Heart right ventricle (tissue), 16 donors: ENCODE measurements around the gene BPGM. TPM values are rescaled to one million over a fixed set of nuclear protein-coding genes. Genes with fewer than 3 reads are reported as not detected.

ENCODE experiments used
- ATAC-seq, 8 donors: fragments of 200-7000 bp; cut with Tn5 transposase; one replicate each; pipeline ENCODE4 v1.9.1; 2020; ENCODE audit warnings: mild to moderate bottlenecking in 8 of 8, moderate library complexity in 8 of 8, moderate number of reproducible peaks in 1 of 8
- DNase-seq, 2 donors: peaks; one replicate each; pipeline ENCODE4 v3.0.0-alpha.2; 2020
- H3K27ac ChIP-seq, 10 donors: fragments of 200-600 bp; sonication (generic) in 2 of 10; one replicate each; pipeline versions ENCODE4 v1.5.0 to v1.8.0; 2020 to 2022; ENCODE audit warnings: mild to moderate bottlenecking in 3 of 10
- H3K27me3 ChIP-seq, 7 donors: fragments of 200-600 bp; one replicate each; pipeline ENCODE4 v1.8.0; 2021 to 2022; ENCODE audit warnings: mild to moderate bottlenecking in 2 of 7
- H3K36me3 ChIP-seq, 9 donors: fragments of 200-600 bp; sonication (generic) in 1 of 9; one replicate each; pipeline versions ENCODE4 v1.5.0 to v1.8.0; 2020 to 2022; ENCODE audit warnings: mild to moderate bottlenecking in 2 of 9
- H3K4me1 ChIP-seq, 9 donors: fragments of 200-600 bp; sonication (generic) in 1 of 9; one replicate each; pipeline versions ENCODE4 v1.5.0 to v1.8.0; 2020 to 2022; ENCODE audit warnings: mild to moderate bottlenecking in 4 of 9
- H3K4me3 ChIP-seq, 10 donors: fragments of 200-600 bp; sonication (generic) in 2 of 10; one replicate each; pipeline versions ENCODE4 v1.5.0 to v1.8.0; 2020 to 2022; ENCODE audit warnings: mild to moderate bottlenecking in 7 of 10, moderate library complexity in 2 of 10
- H3K9me3 ChIP-seq, 11 donors: fragments of 200-600 bp in 10 of 11; sonication (generic) in 2 of 11; one replicate each; pipeline versions ENCODE4 v1.5.0 to v1.8.0; 2013 to 2022; ENCODE audit warnings: mild to moderate bottlenecking in 2 of 11, control low read depth in 1 of 11, moderate library complexity in 1 of 11
- WGBS, 2 donors: extraction: QIAGEN DNeasy Blood & Tissue Kit; methylation state at CpG; one replicate each; pipeline ENCODE4 v1.1.7; 2013; ENCODE audit warnings: inconsistent platforms in 1 of 2; 5-methylcytosine and 5-hydroxymethylcytosine counted together
- intact Hi-C, 10 donors: fragments of 100-400 bp; cut with DNase I; formaldehyde crosslinking; loops; one replicate each; pipeline versions ENCODE4 v1.11.1 to v1.14.2; 2022
- polyA plus RNA-seq, 2 donors: library from polyadenylated mRNA; stranded (reverse); fragments of 200-250 nt; gene quantifications; one replicate each; pipeline ENCODE4 v1.2.3, GENCODE V29; 2013
- total RNA-seq, 10 donors: library from RNA; stranded (reverse); fragmentation: NEBNext Ultra II Directional in 3 of 10; extraction: Animal tissue kit (Norgen Biotek cat#: 25700) in 3 of 10; gene quantifications; one replicate each; pipeline versions ENCODE4 v1.2.1 to v1.2.4, GENCODE V29; 2021 to 2023
- TF ChIP-seq, protein P1 (sequence below), 9 donors: fragments of 200-600 bp; sonication (generic) in 2 of 9; IDR thresholded peaks; one replicate each; pipeline versions ENCODE4 v1.5.0 to v1.8.0; 2021 to 2022; ENCODE audit warnings: antibody characterized with exemption in 9 of 9, mild to moderate bottlenecking in 5 of 9, moderate library complexity in 1 of 9
- donor health status: Arrhythmogenic right ventricular cardiomyopathy.
- donor health status: ischemic (EF 13 %, LVEDD 7.1; RV severe dilation, severe dysfunction).
- donor health status: healthy with polysubstance abuse.
- donor health status: DM: no; HTN: yes; CAD: no.
- donor health status: DM: no; HTN: no; CAD: no.
- donor health status: ischemic (EF 25% LVEDD 6.9; RV normal size, moderate dysfunction).
- donor health status: ischemic (EF 25% LVEDD 5.7; RV mildly dilated, moderate dysfunction).
- donor health status: healthy.
- donor health status: DM: yes; HTN: yes; CAD: no.
- donor health status: Ischemic cardiomyopathy.
- donor health status: ischemic (EF 35%, LVEDD 5.7; RV mildly dilated, moderate dysfunction).
- donor health status: nonischemic (EF 11% LVEDD 7.7; RV severe dilation, severe dysfunction).
- donor health status: DM: yes; HTN: yes; CAD: no.
- donor health status: PGD.
- donor health status: ischemic (EF 29% LVEDD 5.4; RV normal size, mild dysfunction).
- donor health status: nonischemic (EF 23%, LVEDD 6.1; RV moderate dilation, normal function).

BPGM gene
- total and polyA plus RNA-seq, 12 donors = 12.4 to 19.7 (median 14.9) TPM

DNA sequence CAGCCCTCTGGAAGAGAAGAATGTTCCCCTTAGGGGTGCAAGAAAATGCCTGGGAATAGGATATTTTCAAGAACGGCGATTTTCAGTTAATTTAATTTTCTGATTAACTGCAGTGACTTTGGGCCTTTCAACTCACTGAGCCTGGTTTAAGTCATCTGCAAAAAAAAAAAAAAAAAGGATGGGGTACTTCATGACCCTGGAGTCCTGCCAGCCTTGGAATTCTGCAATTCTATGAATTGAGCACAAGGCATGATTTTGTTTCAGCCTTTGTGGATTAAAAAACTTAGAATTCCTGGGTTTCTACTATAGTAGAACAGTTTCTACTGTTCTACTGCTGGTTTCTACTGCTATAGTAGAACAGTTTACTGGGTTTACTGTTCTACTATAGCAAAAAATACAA lies 74.5 kb downstream of the BPGM start:
- Histone ChIP-seq H3K27me3 (no peaks in the 10 kb centered on the region), H3K36me3 (no peaks in the 10 kb centered on the region), H3K4me3 (no peak overlapping the region), H3K4me1 (peaks cover 0 to 45% (median 14%) of the 10 kb centered on the region in 9 donors), H3K9me3 (peaks cover 0 to 8% (median 0%) of the 10 kb centered on the region in 11 donors), H3K27ac (peak overlapping the region in 8 of 10 donors; percentile 49 to 78 (median 72))
- 64 to 69% methylated on average over 2 of the region's 2 CpGs for WGBS, 2 donors
- DNase-seq (no peak), ATAC-seq (no peak)
- TF ChIP-seq, protein P1, sequence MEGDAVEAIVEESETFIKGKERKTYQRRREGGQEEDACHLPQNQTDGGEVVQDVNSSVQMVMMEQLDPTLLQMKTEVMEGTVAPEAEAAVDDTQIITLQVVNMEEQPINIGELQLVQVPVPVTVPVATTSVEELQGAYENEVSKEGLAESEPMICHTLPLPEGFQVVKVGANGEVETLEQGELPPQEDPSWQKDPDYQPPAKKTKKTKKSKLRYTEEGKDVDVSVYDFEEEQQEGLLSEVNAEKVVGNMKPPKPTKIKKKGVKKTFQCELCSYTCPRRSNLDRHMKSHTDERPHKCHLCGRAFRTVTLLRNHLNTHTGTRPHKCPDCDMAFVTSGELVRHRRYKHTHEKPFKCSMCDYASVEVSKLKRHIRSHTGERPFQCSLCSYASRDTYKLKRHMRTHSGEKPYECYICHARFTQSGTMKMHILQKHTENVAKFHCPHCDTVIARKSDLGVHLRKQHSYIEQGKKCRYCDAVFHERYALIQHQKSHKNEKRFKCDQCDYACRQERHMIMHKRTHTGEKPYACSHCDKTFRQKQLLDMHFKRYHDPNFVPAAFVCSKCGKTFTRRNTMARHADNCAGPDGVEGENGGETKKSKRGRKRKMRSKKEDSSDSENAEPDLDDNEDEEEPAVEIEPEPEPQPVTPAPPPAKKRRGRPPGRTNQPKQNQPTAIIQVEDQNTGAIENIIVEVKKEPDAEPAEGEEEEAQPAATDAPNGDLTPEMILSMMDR (IDR thresholded peaks at IDR 0.05) = no peak
- intact Hi-C loops = no loop called here

DNA sequence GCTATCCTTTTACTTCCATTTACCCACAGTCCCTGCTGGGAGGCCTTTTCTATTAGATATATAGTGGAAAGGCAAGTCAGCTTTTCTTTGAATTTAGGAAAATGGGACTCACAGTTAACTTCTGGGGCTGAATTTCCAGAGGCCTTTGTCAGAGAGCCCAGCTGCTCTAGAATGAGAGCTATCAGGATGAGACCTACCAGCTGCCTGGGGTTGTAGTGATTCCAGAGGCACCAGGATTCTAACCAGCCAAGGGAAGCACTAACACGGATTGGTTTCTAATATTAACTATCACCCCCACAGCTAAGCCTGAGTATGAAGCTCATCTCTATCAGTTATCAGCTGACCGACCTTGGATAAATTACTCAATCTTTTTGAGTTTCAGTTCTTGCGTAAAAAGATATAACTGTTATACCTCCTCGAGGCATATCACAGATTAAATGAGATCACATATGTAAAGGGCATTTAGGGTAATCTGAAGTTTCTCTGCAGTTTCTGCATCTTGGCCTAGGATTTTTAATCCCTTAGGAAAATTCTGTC lies 76.2 kb downstream of the BPGM start:
- no peaks in the 10 kb centered on the region for H3K27me3 ChIP-seq
- TF ChIP-seq, protein P1 (IDR thresholded peaks at IDR 0.05) = no peak
- peak in 3 of 8 donors; percentile 32 to 48 (median 44) for ATAC-seq
- H3K36me3 ChIP-seq = no peaks in the 10 kb centered on the region
- intact Hi-C loops = no loop called here
- peaks cover 0 to 8% (median 0%) of the 10 kb centered on the region in 11 donors for H3K9me3 ChIP-seq
- peaks cover 0 to 45% (median 14%) of the 10 kb centered on the region in 9 donors for H3K4me1 ChIP-seq
- H3K4me3 ChIP-seq = no peak overlapping the region
- no peak for DNase-seq
- WGBS, 2 donors = 68 to 73% methylated on average over 4 of the region's 4 CpGs
- H3K27ac ChIP-seq = peak overlapping the region in 6 of 10 donors; percentile 16 to 65 (median 40)

DNA sequence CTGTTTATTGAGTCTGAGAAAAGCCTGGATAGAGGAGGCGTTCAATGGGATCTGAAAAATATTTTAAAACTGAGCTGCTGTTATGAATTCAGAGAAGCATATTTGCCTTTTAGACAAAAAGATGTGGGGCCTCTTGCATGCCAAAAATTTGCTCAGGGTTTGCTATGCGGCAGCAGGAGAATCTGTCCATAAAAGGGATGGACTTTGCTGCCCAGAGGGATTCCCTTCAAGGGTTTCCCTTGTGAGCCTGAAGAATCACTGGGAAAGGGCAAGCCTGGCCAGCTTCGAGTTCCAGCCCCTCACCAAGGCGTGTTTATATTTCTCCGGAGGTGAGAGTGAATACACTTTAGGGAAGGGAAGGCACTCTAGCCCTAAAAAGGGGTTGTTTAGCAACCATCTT lies 77.2 kb downstream of the BPGM start:
- peak overlapping the region in 5 of 10 donors; percentile 32 to 65 (median 42) for H3K27ac ChIP-seq
- no peaks in the 10 kb centered on the region for H3K36me3 ChIP-seq
- peaks cover 0 to 8% (median 0%) of the 10 kb centered on the region in 11 donors for H3K9me3 ChIP-seq
- 70 to 75% methylated on average over 5 of the region's 5 CpGs for WGBS, 2 donors
- intact Hi-C loops = no loop called here
- no peak for DNase-seq
- peak in 2 of 8 donors; percentile 34 to 40 for ATAC-seq
- H3K27me3 ChIP-seq = no peaks in the 10 kb centered on the region
- H3K4me3 ChIP-seq = no peak overlapping the region
- TF ChIP-seq, protein P1 (IDR thresholded peaks at IDR 0.05) = no peak
- H3K4me1 ChIP-seq = peaks cover 0 to 54% (median 14%) of the 10 kb centered on the region in 9 donors

DNA sequence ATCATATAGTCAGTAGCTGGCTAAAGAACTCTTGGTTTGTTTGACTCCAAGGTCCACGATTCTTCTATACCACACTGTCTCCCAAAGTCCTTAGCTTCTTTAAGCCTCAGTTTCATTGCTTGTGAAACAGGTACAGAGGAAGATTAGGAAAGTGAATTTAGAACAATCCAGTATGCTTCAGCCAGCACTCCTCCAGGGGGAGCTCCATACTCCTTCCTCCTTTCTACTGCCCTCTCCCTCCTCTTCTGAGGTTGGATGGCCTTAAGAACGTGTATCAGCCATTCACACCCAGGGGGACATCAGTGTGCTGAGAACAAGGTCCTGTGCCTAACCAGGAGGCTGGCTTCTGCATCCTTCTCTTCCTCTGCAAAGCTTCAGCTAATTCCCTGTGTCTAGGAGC lies 78.0 kb downstream of the BPGM start:
- ATAC-seq (no peak), DNase-seq (no peak)
- intact Hi-C loops = no loop called here
- Histone ChIP-seq H3K4me1 (peaks cover 0 to 56% (median 17%) of the 10 kb centered on the region in 9 donors), H3K4me3 (no peak overlapping the region), H3K27ac (peak overlapping the region in 2 of 10 donors; percentile 32 to 65), H3K36me3 (no peaks in the 10 kb centered on the region), H3K9me3 (peaks cover 0 to 8% (median 0%) of the 10 kb centered on the region in 11 donors), H3K27me3 (no peaks in the 10 kb centered on the region)
- WGBS, 2 donors = 53 to 59% methylated on average over 2 of the region's 2 CpGs
- TF ChIP-seq, protein P1 (IDR thresholded peaks at IDR 0.05) = peak in 7 of 9 donors; percentile 31 to 58 (median 46)
